Liver (tissue), 9 donors: ENCODE measurements around the gene ADNP2. TPM values are rescaled to one million over a fixed set of nuclear protein-coding genes. Genes with fewer than 3 reads are reported as not detected.

ENCODE experiments used
- DNase-seq: peaks from one replicate; pipeline ENCODE4 v3.0.0-alpha.2; 2017; ENCODE audit warnings: low spot score
- H3K27ac ChIP-seq, 2 donors: one replicate each; pipeline ENCODE4 v1.7.0; 2013; ENCODE audit warnings: inconsistent platforms in 2 of 2, low read length in 2 of 2, control low read depth in 1 of 2, low read depth in 1 of 2, mild to moderate bottlenecking in 1 of 2
- H3K27me3 ChIP-seq, 4 donors: one replicate each; pipeline versions ENCODE4 v1.6.1 to v1.7.0; 2013; ENCODE audit warnings: low read length in 3 of 4, inconsistent platforms in 1 of 4, mild to moderate bottlenecking in 1 of 4, moderate library complexity in 1 of 4; ENCODE audit not compliant: control insufficient read depth in 4 of 4, insufficient read depth in 4 of 4
- H3K36me3 ChIP-seq, 4 donors: one replicate each; pipeline versions ENCODE4 v1.6.1 to v1.7.0; 2013; ENCODE audit warnings: low read length in 3 of 4, mild to moderate bottlenecking in 3 of 4, low read depth in 1 of 4, moderate library complexity in 1 of 4; ENCODE audit not compliant: control insufficient read depth in 4 of 4, insufficient read depth in 3 of 4
- H3K4me1 ChIP-seq, 4 donors: one replicate each; pipeline versions ENCODE4 v1.6.1 to v1.7.0; 2013; ENCODE audit warnings: low read length in 3 of 4, mild to moderate bottlenecking in 3 of 4, moderate library complexity in 1 of 4; ENCODE audit not compliant: control insufficient read depth in 4 of 4, insufficient read depth in 4 of 4
- H3K4me3 ChIP-seq, 3 donors: one replicate each; pipeline versions ENCODE4 v1.6.1 to v1.7.0; 2013; ENCODE audit warnings: low read length in 3 of 3, control low read depth in 1 of 3, low read depth in 1 of 3, mild to moderate bottlenecking in 1 of 3
- H3K9ac ChIP-seq, 2 donors: one replicate each; pipeline ENCODE4 v1.7.0; 2013; ENCODE audit warnings: low read length in 2 of 2, mild to moderate bottlenecking in 2 of 2, moderate library complexity in 2 of 2, control low read depth in 1 of 2, low read depth in 1 of 2
- H3K9me3 ChIP-seq, 4 donors: one replicate each; pipeline versions ENCODE4 v1.6.1 to v1.7.0; 2013; ENCODE audit warnings: low read length in 3 of 4; ENCODE audit not compliant: control insufficient read depth in 4 of 4
- ATF3 ChIP-seq: IDR thresholded peaks from 2 replicates; pipeline ENCODE4 v1.6.1; 2016; ENCODE audit warnings: antibody characterized with exemption
- EGR1 ChIP-seq, 2 donors: IDR thresholded peaks; 2 replicates each; pipeline ENCODE4 v1.6.1; 2016 to 2018; ENCODE audit warnings: antibody characterized with exemption in 2 of 2, low read depth in 2 of 2
- FOXA1 ChIP-seq: IDR thresholded peaks from 2 replicates; pipeline ENCODE4 v1.6.1; 2016; ENCODE audit warnings: antibody characterized with exemption
- FOXA2 ChIP-seq: IDR thresholded peaks from 2 replicates; pipeline ENCODE4 v1.6.1; 2016; ENCODE audit warnings: antibody characterized with exemption
- GABPA ChIP-seq, 2 donors: IDR thresholded peaks in 1 of 2; conservative IDR thresholded peaks in 1 of 2; 2 replicates each; pipeline ENCODE4 v1.6.1; 2016; ENCODE audit warnings: antibody characterized with exemption in 2 of 2, mild to moderate bottlenecking in 1 of 2, moderate library complexity in 1 of 2
- HNF4A ChIP-seq, 2 donors: conservative IDR thresholded peaks; 2 replicates each; pipeline ENCODE4 v1.6.1; 2016; ENCODE audit warnings: antibody characterized with exemption in 2 of 2, mild to moderate bottlenecking in 2 of 2
- HNF4G ChIP-seq: IDR thresholded peaks from 2 replicates; pipeline ENCODE4 v1.6.1; 2016; ENCODE audit warnings: antibody characterized with exemption
- JUND ChIP-seq, 2 donors: IDR thresholded peaks; 2 replicates each; pipeline ENCODE4 v1.6.1; 2016; ENCODE audit warnings: antibody characterized with exemption in 2 of 2
- NR2F2 ChIP-seq: IDR thresholded peaks from 2 replicates; pipeline ENCODE4 v1.6.1; 2016; ENCODE audit warnings: antibody characterized with exemption
- RXRA ChIP-seq, 2 donors: IDR thresholded peaks; 2 replicates each; pipeline ENCODE4 v1.6.1; 2017 to 2018; ENCODE audit warnings: antibody characterized with exemption in 2 of 2, mild to moderate bottlenecking in 1 of 2
- TAF1 ChIP-seq: conservative IDR thresholded peaks from 2 replicates; pipeline ENCODE4 v1.6.1; 2016; ENCODE audit warnings: antibody characterized with exemption, mild to moderate bottlenecking
- YY1 ChIP-seq: IDR thresholded peaks from 2 replicates; pipeline ENCODE4 v1.6.1; 2016; ENCODE audit warnings: antibody characterized with exemption, mild to moderate bottlenecking
- WGBS: extraction: QIAGEN DNeasy Blood & Tissue Kit; methylation state at CpG from one replicate; pipeline ENCODE4 v1.1.7; 2013; 5-methylcytosine and 5-hydroxymethylcytosine counted together
- polyA plus RNA-seq, 2 donors: library from polyadenylated mRNA; stranded (reverse) in 1 of 2; unstranded in 1 of 2; fragments of 200-250 nt in 1 of 2; fragments of >200 nt in 1 of 2; fragmentation: Nextera tagmentation in 1 of 2; extraction: Ambion mirVana in 1 of 2; gene quantifications; one replicate each; pipeline versions ENCODE4 v1.2.1 to v1.2.3, GENCODE V29; 2013 to 2015
- total RNA-seq, 2 donors: library from RNA; depleted of rRNA; stranded (reverse); fragments of >200 nt; gene quantifications; one replicate each; pipeline ENCODE4 v1.2.3, GENCODE V29; 2014
- TF ChIP-seq, protein P1 (sequence below): IDR thresholded peaks from 2 replicates; pipeline ENCODE4 v1.6.1; 2016; ENCODE audit warnings: antibody characterized with exemption, mild to moderate bottlenecking
- donor health status: healthy.
- donor health status: healthy.
- donor health status: healthy.
- donor health status: healthy.
- donor health status: healthy.

Gene ADNP2
- total and polyA plus RNA-seq, 4 donors: 2.7 to 9.9 (median 6.4) TPM

DNA sequence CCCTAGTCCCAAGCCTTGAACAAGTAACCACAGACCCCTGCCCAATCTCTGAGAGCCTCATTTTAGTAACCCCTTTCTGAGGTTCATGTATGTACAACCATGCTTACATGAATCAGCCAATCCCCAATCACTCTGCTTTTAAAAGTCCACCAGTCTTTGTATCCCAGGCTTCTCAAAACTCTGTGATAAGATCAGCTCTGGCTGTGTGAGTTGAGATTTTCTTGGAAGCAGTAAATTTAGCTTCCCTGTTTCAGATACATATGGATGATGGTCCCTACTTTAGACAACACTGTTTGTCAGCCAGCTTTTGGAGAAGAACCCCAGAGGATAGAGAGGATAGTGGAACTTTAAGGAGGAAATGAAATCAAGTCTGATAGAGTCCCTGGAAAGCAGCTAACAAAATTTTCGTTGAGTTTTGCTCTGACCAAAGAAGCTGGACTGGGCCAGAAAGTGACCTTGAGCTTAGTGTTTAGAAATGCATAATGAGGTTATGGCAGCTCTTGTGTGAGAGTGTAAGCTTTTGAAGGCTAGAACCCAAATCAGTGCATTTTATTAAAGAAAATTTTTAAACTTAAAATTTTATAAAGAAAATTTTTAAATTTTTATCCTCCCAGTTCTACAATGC is 3.7 kb downstream of the ADNP2 start:
- Histone ChIP-seq H3K27me3 (no peaks in the 10 kb centered on the region), H3K4me1 (peaks cover 4 to 25% (median 7%) of the 10 kb centered on the region in 4 donors), H3K4me3 (no peak overlapping the region), H3K27ac (no peak overlapping the region), H3K36me3 (peaks cover 0 to 5% (median 0%) of the 10 kb centered on the region in 4 donors), H3K9me3 (no peaks in the 10 kb centered on the region), H3K9ac (no peak overlapping the region)
- DNase-seq: no peak
- WGBS: 13% methylated on average over 1 of the region's 1 CpG
- no peak for TF ChIP-seq TAF1
- TF ChIP-seq FOXA1: no peak
- TF ChIP-seq FOXA2: no peak
- no peak for TF ChIP-seq NR2F2

DNA sequence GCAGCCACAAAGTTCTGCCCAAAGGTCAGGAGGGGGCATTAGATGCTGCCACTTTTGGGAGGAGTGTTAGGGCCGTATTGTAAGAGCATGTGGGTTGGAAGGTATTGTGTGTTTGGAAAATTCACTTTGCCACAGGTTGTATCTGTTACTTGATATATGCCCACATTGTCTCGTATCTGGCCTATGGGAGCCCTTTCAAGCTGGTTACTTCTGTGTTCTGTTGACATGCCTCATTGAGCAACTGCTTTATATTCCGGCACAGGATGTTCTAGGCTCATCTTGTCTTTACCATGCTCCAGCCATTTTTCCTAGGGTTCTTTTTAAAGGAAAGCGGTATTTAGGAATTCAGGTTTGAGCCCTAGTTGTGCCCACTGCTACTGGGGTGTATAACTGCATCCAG is 6.0 kb downstream of the ADNP2 start:
- 90% methylated on average over 4 of the region's 4 CpGs for WGBS
- H3K9me3 ChIP-seq: no peaks in the 10 kb centered on the region
- no peak overlapping the region for H3K27ac ChIP-seq
- H3K27me3 ChIP-seq: no peaks in the 10 kb centered on the region
- H3K36me3 ChIP-seq: peaks cover 4 to 13% (median 5%) of the 10 kb centered on the region in 4 donors
- H3K4me1 ChIP-seq: peaks cover 4 to 21% (median 7%) of the 10 kb centered on the region in 4 donors
- DNase-seq: no peak
- no peak overlapping the region for H3K4me3 ChIP-seq
- no peak overlapping the region for H3K9ac ChIP-seq
- TF ChIP-seq FOXA1 (no peak), RXRA (IDR thresholded peaks at IDR 0.05) (no peak), JUND (IDR thresholded peaks at IDR 0.05) (no peak), TAF1 (no peak), GABPA (IDR thresholded peaks at IDR 0.05 in 1 of 2, conservative IDR thresholded peaks at IDR 0.05 in 1 of 2) (no peak), FOXA2 (no peak), HNF4G (no peak), ATF3 (no peak), EGR1 (IDR thresholded peaks at IDR 0.05; ENCODE audit: low read depth in 2 of 2) (no peak), YY1 (no peak)

GRCh38 chr18:80119111-80119510 is 10.0 kb downstream of the ADNP2 start:
- Histone ChIP-seq H3K9ac (no peak overlapping the region), H3K36me3 (peaks cover 4 to 13% (median 5%) of the 10 kb centered on the region in 4 donors), H3K9me3 (no peaks in the 10 kb centered on the region), H3K4me3 (no peak overlapping the region), H3K27ac (no peak overlapping the region), H3K4me1 (peaks cover 0 to 4% (median 0%) of the 10 kb centered on the region in 4 donors), H3K27me3 (no peaks in the 10 kb centered on the region)
- no peak for DNase-seq
- TF ChIP-seq HNF4A (conservative IDR thresholded peaks at IDR 0.05) (no peak), EGR1 (IDR thresholded peaks at IDR 0.05; ENCODE audit: low read depth in 2 of 2) (no peak)
- TF ChIP-seq, protein P1, sequence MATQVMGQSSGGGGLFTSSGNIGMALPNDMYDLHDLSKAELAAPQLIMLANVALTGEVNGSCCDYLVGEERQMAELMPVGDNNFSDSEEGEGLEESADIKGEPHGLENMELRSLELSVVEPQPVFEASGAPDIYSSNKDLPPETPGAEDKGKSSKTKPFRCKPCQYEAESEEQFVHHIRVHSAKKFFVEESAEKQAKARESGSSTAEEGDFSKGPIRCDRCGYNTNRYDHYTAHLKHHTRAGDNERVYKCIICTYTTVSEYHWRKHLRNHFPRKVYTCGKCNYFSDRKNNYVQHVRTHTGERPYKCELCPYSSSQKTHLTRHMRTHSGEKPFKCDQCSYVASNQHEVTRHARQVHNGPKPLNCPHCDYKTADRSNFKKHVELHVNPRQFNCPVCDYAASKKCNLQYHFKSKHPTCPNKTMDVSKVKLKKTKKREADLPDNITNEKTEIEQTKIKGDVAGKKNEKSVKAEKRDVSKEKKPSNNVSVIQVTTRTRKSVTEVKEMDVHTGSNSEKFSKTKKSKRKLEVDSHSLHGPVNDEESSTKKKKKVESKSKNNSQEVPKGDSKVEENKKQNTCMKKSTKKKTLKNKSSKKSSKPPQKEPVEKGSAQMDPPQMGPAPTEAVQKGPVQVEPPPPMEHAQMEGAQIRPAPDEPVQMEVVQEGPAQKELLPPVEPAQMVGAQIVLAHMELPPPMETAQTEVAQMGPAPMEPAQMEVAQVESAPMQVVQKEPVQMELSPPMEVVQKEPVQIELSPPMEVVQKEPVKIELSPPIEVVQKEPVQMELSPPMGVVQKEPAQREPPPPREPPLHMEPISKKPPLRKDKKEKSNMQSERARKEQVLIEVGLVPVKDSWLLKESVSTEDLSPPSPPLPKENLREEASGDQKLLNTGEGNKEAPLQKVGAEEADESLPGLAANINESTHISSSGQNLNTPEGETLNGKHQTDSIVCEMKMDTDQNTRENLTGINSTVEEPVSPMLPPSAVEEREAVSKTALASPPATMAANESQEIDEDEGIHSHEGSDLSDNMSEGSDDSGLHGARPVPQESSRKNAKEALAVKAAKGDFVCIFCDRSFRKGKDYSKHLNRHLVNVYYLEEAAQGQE: no peak
- WGBS: 94% methylated on average over 6 of the region's 6 CpGs
